ENCODE data around the gene ELOVL6.

DNA sequence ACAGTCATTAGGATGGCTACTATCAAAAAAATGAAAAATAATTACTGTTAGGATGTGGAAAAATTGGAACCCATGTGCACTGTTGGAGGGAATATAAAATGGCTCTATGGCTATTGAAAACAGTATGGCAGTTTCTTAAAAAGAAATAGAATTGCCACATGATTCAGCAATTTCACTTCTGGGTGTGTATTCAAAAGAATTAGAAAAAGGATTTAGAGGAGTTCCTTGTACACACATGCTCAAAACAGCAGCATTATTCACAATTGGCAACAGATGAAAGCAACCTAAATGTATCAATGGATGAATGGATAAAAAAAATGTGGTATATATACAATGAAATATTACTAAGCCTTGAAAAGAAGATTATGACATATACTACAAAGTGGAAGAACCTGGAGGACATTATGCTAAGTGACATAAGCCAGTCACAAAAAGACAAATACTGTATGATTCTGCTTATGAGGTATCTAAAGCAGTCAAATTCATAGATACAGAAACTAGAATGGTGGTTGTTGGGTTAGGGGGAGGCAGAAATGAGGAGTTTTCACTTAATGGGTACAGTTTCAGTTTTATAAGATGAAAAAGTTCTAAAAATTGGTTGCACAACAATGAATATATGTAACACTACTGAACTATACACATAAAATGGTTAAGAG, 123.2 kb downstream of the ELOVL6 start:
- no peak for TF ChIP-seq CTCF (IDR thresholded peaks at IDR 0.05)
- TF ChIP-seq POLR2A (IDR thresholded peaks at IDR 0.05), result no peak
